Activated naive CD4-positive, alpha-beta T cell treated with anti-CD3 and anti-CD28 coated beads for 36 hours (primary cell): ENCODE results near the gene ADH5. TPM values are rescaled to one million over a fixed set of nuclear protein-coding genes. Genes with fewer than 3 reads are reported as not detected.
"Not testable (repeated sequence)": the region's sequence is repeated elsewhere in the genome, so short reads cannot be mapped to it uniquely, and the experiment has no call there.

Experiments used
- CTCF ChIA-PET: fragments of 350-600 bp; sonication (Branson Sonifier 250); formaldehyde crosslinking; loops from one replicate; lab custom pipeline; 2021; ENCODE audit warnings: antibody characterized with exemption; lab: Charles Lee
- DNase-seq: peaks from one replicate; pipeline ENCODE4 v3.0.0-alpha.2; 2020
- H3K27ac Mint-ChIP-seq: one replicate; pipeline ENCODE4 v1.8.0; 2021; ENCODE audit warnings: mild to moderate bottlenecking, mixed read lengths
- H3K27me3 Mint-ChIP-seq: one replicate; pipeline ENCODE4 v1.8.0; 2021; ENCODE audit warnings: low read depth, mixed read lengths
- H3K36me3 Mint-ChIP-seq: one replicate; pipeline ENCODE4 v1.8.0; 2021; ENCODE audit warnings: low read depth, mixed read lengths
- H3K4me1 Mint-ChIP-seq: one replicate; pipeline ENCODE4 v1.8.0; 2021; ENCODE audit warnings: low read depth, mixed read lengths
- H3K4me3 Mint-ChIP-seq: one replicate; pipeline ENCODE4 v1.8.0; 2021; ENCODE audit warnings: mild to moderate bottlenecking, moderate library complexity, mixed read lengths
- H3K9me3 Mint-ChIP-seq: one replicate; pipeline ENCODE4 v1.8.0; 2021; ENCODE audit warnings: mixed read lengths
- intact Hi-C: fragments of 100-400 bp; cut with micrococcal nuclease; formaldehyde crosslinking; loops from one replicate; pipeline ENCODE4 v1.15.1; 2023
- total RNA-seq, 2 experiments: library from RNA; stranded (reverse); gene quantifications; one replicate each; pipeline ENCODE4 v1.2.3, GENCODE V29; 2021

Gene ADH5
- total RNA-seq, 2 experiments from 2014 or later = 94.3 to 99.9 TPM

GRCh38 chr4:99079625-99080295 is 8.8 kb downstream of the ADH5 start:
- no peaks in the 10 kb centered on the region for H3K9me3 Mint-ChIP-seq
- H3K27ac Mint-ChIP-seq = no peak overlapping the region
- intact Hi-C loops = no loop called here
- H3K36me3 Mint-ChIP-seq = peaks cover 29% of the 10 kb centered on the region
- no peak overlapping the region for H3K4me3 Mint-ChIP-seq
- no peak for DNase-seq
- CTCF ChIA-PET = interaction anchor here (0.6 to 1.1 kb wide), 2 partner anchors 85 to 153 kb away, joined by 5 to 6 read pairs; partner anchors contain the start of gene METAP1
- H3K27me3 Mint-ChIP-seq = no peaks in the 10 kb centered on the region
- H3K4me1 Mint-ChIP-seq = peaks cover 2% of the 10 kb centered on the region

DNA sequence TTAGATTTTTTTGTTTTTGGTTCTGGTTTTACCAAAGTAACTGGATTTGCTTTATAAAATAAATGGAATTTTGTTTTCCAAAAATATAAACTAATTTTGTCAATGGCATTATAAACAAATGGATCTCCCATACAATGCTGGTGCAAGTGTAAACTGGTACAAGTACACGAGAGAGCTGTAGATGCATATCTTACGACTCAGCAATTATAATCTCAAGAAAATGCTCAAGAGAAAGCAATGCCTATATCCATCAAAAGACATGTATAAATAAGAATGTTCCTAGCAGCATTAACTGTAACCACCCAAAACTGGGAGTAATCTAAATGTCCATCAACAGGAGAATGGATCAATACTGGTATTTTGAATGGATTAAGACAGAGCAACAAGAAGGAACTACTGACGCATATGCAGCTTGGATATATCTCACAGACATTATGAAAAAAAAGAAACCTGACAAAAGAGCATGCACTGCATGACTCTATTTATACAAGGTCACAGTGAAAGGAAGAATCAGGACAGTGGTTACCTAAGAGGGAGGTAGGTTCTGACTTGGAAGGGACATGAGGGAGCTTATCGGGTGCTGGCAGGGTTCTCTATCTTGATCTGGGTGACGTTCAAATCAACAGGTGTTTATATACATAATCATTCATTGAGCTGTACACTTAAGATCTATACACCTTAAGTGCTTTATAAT is 9.5 kb downstream of the ADH5 start:
- H3K36me3 Mint-ChIP-seq = peaks cover 31% of the 10 kb centered on the region
- DNase-seq = no peak
- H3K4me1 Mint-ChIP-seq = peaks cover 2% of the 10 kb centered on the region
- no peaks in the 10 kb centered on the region for H3K27me3 Mint-ChIP-seq
- CTCF ChIA-PET = interaction anchor here (0.6 to 1.1 kb wide), 2 partner anchors 84 to 152 kb away, joined by 5 to 6 read pairs; partner anchors contain the start of gene METAP1
- no peak overlapping the region for H3K4me3 Mint-ChIP-seq
- no peaks in the 10 kb centered on the region for H3K9me3 Mint-ChIP-seq
- no peak overlapping the region for H3K27ac Mint-ChIP-seq
- intact Hi-C loops = no loop called here

GRCh38 chr4:99078336-99078735 is 10.3 kb downstream of the ADH5 start:
- Mint-ChIP-seq H3K4me3 (no peak overlapping the region), H3K9me3 (no peaks in the 10 kb centered on the region), H3K36me3 (peaks cover 34% of the 10 kb centered on the region), H3K27me3 (no peaks in the 10 kb centered on the region), H3K27ac (no peak overlapping the region), H3K4me1 (peaks cover 2% of the 10 kb centered on the region)
- intact Hi-C loops = no loop called here
- DNase-seq = no peak
- CTCF ChIA-PET = interaction anchor here (1.1 kb wide), 1 partner anchor 83 kb away, joined by 6 read pairs; the partner anchor contains the start of gene METAP1

DNA sequence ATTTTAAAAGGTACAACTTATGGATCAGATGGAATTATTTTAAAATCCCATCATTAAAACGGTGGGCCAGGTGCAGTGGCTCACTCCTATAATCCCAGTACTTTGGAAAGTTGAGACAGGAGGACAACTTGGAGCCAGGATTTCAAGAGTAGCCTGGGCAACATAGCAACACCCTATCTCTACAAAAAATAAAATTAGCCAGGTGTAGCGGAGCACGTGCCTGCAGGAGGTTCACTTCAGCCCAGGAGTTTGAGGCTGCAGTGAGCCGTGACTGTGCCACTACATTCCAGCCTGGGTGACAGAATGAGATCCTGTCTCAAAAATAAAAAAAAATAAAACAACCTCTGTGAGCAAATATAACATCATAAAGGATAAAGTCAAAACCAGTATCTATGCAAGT is 11.4 kb downstream of the ADH5 start:
- intact Hi-C loops = no loop called here
- DNase-seq = no peak
- Mint-ChIP-seq H3K9me3 (no peaks in the 10 kb centered on the region), H3K4me1 (peaks cover 2% of the 10 kb centered on the region), H3K27me3 (no peaks in the 10 kb centered on the region), H3K4me3 (no peak overlapping the region), H3K27ac (no peak overlapping the region), H3K36me3 (peaks cover 41% of the 10 kb centered on the region)
- CTCF ChIA-PET = no interaction called here

DNA sequence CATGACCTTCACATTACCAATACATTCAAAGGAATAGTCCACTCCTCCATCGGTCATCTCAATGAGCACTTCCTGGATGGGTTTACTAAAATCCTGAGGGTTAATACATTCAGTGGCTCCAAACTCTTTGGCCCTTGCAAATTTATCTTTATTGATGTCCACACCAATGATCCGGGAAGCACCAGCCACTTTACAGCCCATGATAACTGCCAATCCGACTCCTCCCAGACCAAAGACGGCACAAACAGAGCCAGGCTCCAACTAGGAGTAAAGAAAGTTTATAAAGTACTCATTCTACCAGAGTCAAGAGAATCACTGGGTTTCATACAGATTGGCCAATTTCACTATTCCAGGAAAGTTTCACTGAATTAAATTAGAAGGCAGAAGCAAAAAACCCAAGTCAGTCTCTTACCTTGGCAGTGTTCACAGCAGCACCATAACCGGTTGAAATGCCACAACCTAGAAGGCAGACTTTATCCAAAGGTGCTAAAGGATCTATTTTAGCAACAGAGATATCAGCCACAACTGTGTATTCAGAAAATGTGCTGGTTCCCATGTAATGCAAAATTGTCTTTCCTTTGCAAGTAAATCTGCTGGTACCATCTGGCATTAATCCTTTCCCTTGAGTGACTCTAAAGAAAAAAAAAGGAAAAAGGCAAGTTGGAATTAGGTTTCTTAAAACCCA is 12.2 kb downstream of the ADH5 start:
- no peaks in the 10 kb centered on the region for H3K27me3 Mint-ChIP-seq
- H3K9me3 Mint-ChIP-seq = no peaks in the 10 kb centered on the region
- H3K4me1 Mint-ChIP-seq = peaks cover 2% of the 10 kb centered on the region
- H3K4me3 Mint-ChIP-seq = no peak overlapping the region
- H3K36me3 Mint-ChIP-seq = peaks cover 40% of the 10 kb centered on the region
- no peak overlapping the region for H3K27ac Mint-ChIP-seq
- CTCF ChIA-PET = no interaction called here
- intact Hi-C loops = no loop called here
- DNase-seq = no peak

DNA sequence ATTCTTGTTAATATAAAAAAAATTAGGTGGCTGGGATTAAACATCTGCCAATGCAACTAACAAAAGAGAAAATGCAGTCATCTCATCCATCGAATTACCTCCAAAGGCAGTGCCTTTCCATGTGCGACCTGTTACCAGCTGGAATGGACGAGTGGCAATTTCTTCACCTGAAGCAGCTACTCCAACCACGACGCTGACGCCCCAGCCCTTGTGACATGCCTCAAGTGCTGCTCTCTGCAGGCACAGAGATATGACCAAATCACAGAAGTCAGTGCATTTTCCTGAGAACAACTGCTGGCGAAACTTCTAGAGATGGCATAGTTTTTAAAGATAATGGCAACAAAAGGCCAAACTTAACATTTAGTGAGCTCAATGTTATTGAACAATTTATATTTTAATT is 13.8 kb downstream of the ADH5 start:
- H3K27ac Mint-ChIP-seq = no peak overlapping the region
- H3K36me3 Mint-ChIP-seq = peaks cover 40% of the 10 kb centered on the region
- no peaks in the 10 kb centered on the region for H3K9me3 Mint-ChIP-seq
- DNase-seq = no peak
- CTCF ChIA-PET = interaction anchor here (3.5 kb wide), 1 partner anchor 80 kb away, joined by 10 read pairs; the partner anchor contains the start of gene METAP1
- H3K4me3 Mint-ChIP-seq = no peak overlapping the region
- no peaks in the 10 kb centered on the region for H3K27me3 Mint-ChIP-seq
- intact Hi-C loops = no loop called here
- H3K4me1 Mint-ChIP-seq = no peaks in the 10 kb centered on the region

- no peaks in the 10 kb centered on the region for H3K27me3 Mint-ChIP-seq
- DNase-seq = no peak
- H3K9me3 Mint-ChIP-seq = no peaks in the 10 kb centered on the region
- peaks cover 3% of the 10 kb centered on the region for H3K4me1 Mint-ChIP-seq
- H3K4me3 Mint-ChIP-seq = no peak overlapping the region
- no peak overlapping the region for H3K27ac Mint-ChIP-seq
- peaks cover 37% of the 10 kb centered on the region for H3K36me3 Mint-ChIP-seq
- intact Hi-C loops = no loop called here
- CTCF ChIA-PET = no interaction called here
Observed at GRCh38 chr4:99071159-99071558, 17.4 kb downstream of the ADH5 start.

- CTCF ChIA-PET = interaction anchor here (0.8 to 1.3 kb wide), 2 partner anchors 12 to 73 kb away, joined by 3 to 5 read pairs; no protein-coding TSS in a partner anchor
- H3K27ac Mint-ChIP-seq = no peak overlapping the region
- peaks cover 2% of the 10 kb centered on the region for H3K9me3 Mint-ChIP-seq
- H3K27me3 Mint-ChIP-seq = no peaks in the 10 kb centered on the region
- no peak for DNase-seq
- intact Hi-C loops = no loop called here
- peaks cover 37% of the 10 kb centered on the region for H3K36me3 Mint-ChIP-seq
- H3K4me1 Mint-ChIP-seq = peaks cover 3% of the 10 kb centered on the region
- H3K4me3 Mint-ChIP-seq = no peak overlapping the region
Observed at GRCh38 chr4:99067617-99068016, 21.0 kb downstream of the ADH5 start.

- H3K4me3 Mint-ChIP-seq, DNase-seq, intact Hi-C loops, CTCF ChIA-PET, H3K27me3 Mint-ChIP-seq, H3K27ac Mint-ChIP-seq, H3K9me3 Mint-ChIP-seq, H3K4me1 Mint-ChIP-seq: not testable (repeated sequence)
- H3K36me3 Mint-ChIP-seq = peaks cover 33% of the 10 kb centered on the region
Observed at GRCh38 chr4:99065521-99065920, 23.1 kb downstream of the ADH5 start.

- DNase-seq = no peak
- Mint-ChIP-seq H3K36me3 (peaks cover 33% of the 10 kb centered on the region), H3K27ac (no peak overlapping the region), H3K9me3 (peaks cover 2% of the 10 kb centered on the region), H3K27me3 (no peaks in the 10 kb centered on the region), H3K4me3 (no peak overlapping the region), H3K4me1 (peaks cover 6% of the 10 kb centered on the region)
- intact Hi-C loops = no loop called here
- CTCF ChIA-PET = no interaction called here
Observed at GRCh38 chr4:99062120-99062519, 26.5 kb downstream of the ADH5 start.

GRCh38 chr4:99061048-99061700 is 27.4 kb downstream of the ADH5 start:
- Mint-ChIP-seq H3K9me3 (peaks cover 2% of the 10 kb centered on the region), H3K36me3 (peaks cover 31% of the 10 kb centered on the region)
- intact Hi-C loops = no loop called here

GRCh38 chr4:99059550-99059949 is 29.0 kb downstream of the ADH5 start:
- peaks cover 20% of the 10 kb centered on the region for H3K36me3 Mint-ChIP-seq

More at GRCh38 chr4:99061048-99061700, 27.4 kb downstream of the ADH5 start:
- CTCF ChIA-PET = interaction anchor here (0.6 kb wide), 1 partner anchor 316 kb away, joined by 5 read pairs; no protein-coding TSS in a partner anchor
- peak overlapping the region; percentile 44 for H3K27ac Mint-ChIP-seq
- no peaks in the 10 kb centered on the region for H3K27me3 Mint-ChIP-seq
- DNase-seq = no peak
- no peak overlapping the region for H3K4me3 Mint-ChIP-seq
- H3K4me1 Mint-ChIP-seq = peaks cover 7% of the 10 kb centered on the region

More at GRCh38 chr4:99059550-99059949, 29.0 kb downstream of the ADH5 start:
- intact Hi-C loops = loop anchor here (10.0 kb wide), 1 partner anchor 795 kb away; the partner anchor contains the start of gene RAP1GDS1
- DNase-seq = no peak
- CTCF ChIA-PET = no interaction called here
- Mint-ChIP-seq H3K4me1 (peaks cover 21% of the 10 kb centered on the region), H3K27ac (no peak overlapping the region), H3K9me3 (no peaks in the 10 kb centered on the region), H3K27me3 (no peaks in the 10 kb centered on the region), H3K4me3 (no peak overlapping the region)
